Endothelial cell of umbilical vein (primary cell): ENCODE results near the gene ADORA2A. TPM values are rescaled to one million over a fixed set of nuclear protein-coding genes. Genes with fewer than 3 reads are reported as not detected.
A peak's percentile ranks its signal among the peaks of the same experiment; 100 is the strongest.
"Not testable (repeated sequence)": the region's sequence is repeated elsewhere in the genome, so short reads cannot be mapped to it uniquely, and the experiment has no call there.

ENCODE experiments used
- BruUV-seq: library from RNA; stranded (reverse); fragments of 400-500 nt; replicated peaks from 2 replicates; lab custom pipeline; 2021; lab: Mats Ljungman, UMichigan
- CTCF ChIA-PET: fragments of 300-600, 350-600 bp; sonication (Branson Sonifier 250); formaldehyde crosslinking; loops from one replicate; lab custom pipeline; 2021; ENCODE audit warnings: antibody characterized with exemption, inconsistent platforms; lab: Charles Lee
- POLR2A ChIA-PET: fragments of 300-600, 350-600 bp; sonication (Branson Sonifier 250); formaldehyde crosslinking; loops from one replicate; lab custom pipeline; 2021; ENCODE audit warnings: antibody characterized with exemption, inconsistent platforms; lab: Charles Lee
- DNase-seq: peaks from one replicate; pipeline ENCODE4 v3.0.0-alpha.2; 2011; ENCODE audit warnings: low read depth, low spot score
- FAIRE-seq: peaks from 2 replicates; lab custom pipeline; 2011; peaks lifted over from hg19 to GRCh38; lab: Jason Lieb, UNC
- H2AFZ ChIP-seq: 2 replicates; pipeline ENCODE4 v1.6.0; 2012; ENCODE audit warnings: low read depth, low read length, control low read depth, inconsistent platforms
- H3K27ac ChIP-seq: 2 replicates; pipeline ENCODE4 v1.5.1; 2011; ENCODE audit warnings: low read depth, mild to moderate bottlenecking, control low read depth, low read length, moderate library complexity; ENCODE audit not compliant: insufficient read depth
- H3K27me3 ChIP-seq, 2 experiments: 2 replicates each; pipeline versions ENCODE4 v1.6.0 to v1.6.1; 2011; ENCODE audit warnings: low read length in 2 of 2, mixed read lengths in 1 of 2; ENCODE audit not compliant: control insufficient read depth in 2 of 2, insufficient read depth in 2 of 2
- H3K36me3 ChIP-seq, 2 experiments: 2 replicates in 1 of 2; 3 replicates in 1 of 2; pipeline ENCODE4 v1.5.1; 2011; ENCODE audit warnings: low read length in 2 of 2, mild to moderate bottlenecking in 1 of 2, moderate library complexity in 1 of 2; ENCODE audit not compliant: control insufficient read depth in 2 of 2, insufficient read depth in 2 of 2; ENCODE audit errors: extremely low read depth in 1 of 2
- H3K4me1 ChIP-seq: 3 replicates; pipeline ENCODE4 v1.5.1; 2011; ENCODE audit warnings: mild to moderate bottlenecking, low read length; ENCODE audit not compliant: control insufficient read depth, insufficient read depth; ENCODE audit errors: extremely low read depth
- H3K4me2 ChIP-seq: 2 replicates; pipeline ENCODE4 v1.6.1; 2011; ENCODE audit warnings: low read length, control low read depth, mixed read lengths; ENCODE audit not compliant: insufficient read depth
- H3K4me3 ChIP-seq, 3 experiments: fragments of 200-600 bp in 1 of 3; sonication (generic), shearing (Covaris generic) in 1 of 3; replicated peaks in 1 of 3; 2 replicates each; pipeline ENCODE4 v1.5.1; 2011 to 2016; ENCODE audit warnings: control low read depth in 3 of 3, low read length in 3 of 3, mild to moderate bottlenecking in 2 of 3, inconsistent platforms in 1 of 3, low read depth in 1 of 3, moderate library complexity in 1 of 3; ENCODE audit not compliant: insufficient read depth in 1 of 3
- H3K79me2 ChIP-seq: 2 replicates; pipeline ENCODE4 v1.6.0; 2012; ENCODE audit warnings: low read length, inconsistent platforms; ENCODE audit not compliant: control insufficient read depth, insufficient read depth
- H3K9ac ChIP-seq: replicated peaks from 2 replicates; pipeline ENCODE3; 2011; ENCODE audit warnings: low read length, control low read depth; ENCODE audit not compliant: insufficient read depth; ENCODE audit errors: extremely low read depth
- H3K9me1 ChIP-seq: replicated peaks from 3 replicates; pipeline ENCODE4 v1.6.0; 2011; ENCODE audit warnings: mild to moderate bottlenecking, low read length; ENCODE audit not compliant: control insufficient read depth, insufficient read depth; ENCODE audit errors: extremely low read depth
- H3K9me3 ChIP-seq: replicated peaks from 2 replicates; pipeline ENCODE4 v1.5.1; 2012; ENCODE audit warnings: low read length, inconsistent platforms; ENCODE audit not compliant: control insufficient read depth, insufficient read depth
- H4K20me1 ChIP-seq: replicated peaks from 2 replicates; pipeline ENCODE3; 2011; ENCODE audit warnings: mild to moderate bottlenecking, low read length; ENCODE audit not compliant: control insufficient read depth, insufficient read depth; ENCODE audit errors: extremely low read depth
- EZH2 ChIP-seq: IDR thresholded peaks from 2 replicates; pipeline ENCODE4 v1.6.1; 2012; ENCODE audit warnings: borderline replicate concordance, low read depth, mild to moderate bottlenecking, moderate library complexity, low read length, inconsistent platforms; ENCODE audit not compliant: severe bottlenecking
- FOS ChIP-seq: IDR thresholded peaks from 2 replicates; pipeline ENCODE4 v1.6.1; 2011; ENCODE audit warnings: mild to moderate bottlenecking, low read length, moderate library complexity, borderline replicate concordance; ENCODE audit not compliant: insufficient read depth
- GATA2 ChIP-seq: IDR thresholded peaks from 2 replicates; pipeline ENCODE4 v1.7.0; 2011; ENCODE audit warnings: low read depth, mild to moderate bottlenecking, moderate library complexity, mixed read lengths, low read length; ENCODE audit not compliant: insufficient read length, insufficient read depth
- JUN ChIP-seq: IDR thresholded peaks from 2 replicates; pipeline ENCODE4 v1.6.1; 2011; ENCODE audit warnings: borderline replicate concordance, low read depth; ENCODE audit not compliant: insufficient read length, insufficient read depth
- MYC ChIP-seq: IDR thresholded peaks from one replicate; pipeline ENCODE4 v1.6.1; 2011; ENCODE audit warnings: mild to moderate bottlenecking, low read depth, low read length
- POLR2A ChIP-seq: IDR thresholded peaks from 2 replicates; pipeline ENCODE4 v1.6.1; 2012; ENCODE audit warnings: low read depth, mild to moderate bottlenecking, control low read depth, low read length
- POLR2AphosphoS5 ChIP-seq: IDR thresholded peaks from 2 replicates; pipeline ENCODE4 v1.6.1; 2012; ENCODE audit warnings: low read depth, mild to moderate bottlenecking, control low read depth, low read length, moderate library complexity; ENCODE audit not compliant: insufficient read depth
- dilution Hi-C: fragments of 300-500 bp; cut with MboI; formaldehyde crosslinking; loops from one replicate; pipeline ENCODE4 v1.15.0; 2019; ENCODE audit warnings: low sequenced_read_pairs; ENCODE audit not compliant: extremely low pct_ligation_motif_present
- intact Hi-C: fragments of 100-400 bp; cut with micrococcal nuclease; formaldehyde crosslinking; loops from one replicate; pipeline ENCODE4 v1.10.0; 2022
- polyA plus RNA-seq, 4 experiments: library from polyadenylated mRNA; depleted of rRNA in 3 of 4; stranded (reverse) in 3 of 4; unstranded in 1 of 4; fragments of >200 nt; gene quantifications; 2 replicates each; pipeline versions ENCODE4 v1.2.1 to v1.2.3, GENCODE V29; 2011 to 2012; ENCODE audit warnings: missing spikeins in 1 of 4
- total RNA-seq: library from RNA; stranded (reverse); gene quantifications from 2 replicates; pipeline ENCODE4 v1.2.3, GENCODE V29; 2021
- TF ChIP-seq, protein P1 (sequence below), 2 donors: IDR thresholded peaks; 1 replicate in 1 of 2; 2 replicates in 1 of 2; pipeline ENCODE4 v1.5.1; 2011; ENCODE audit warnings: low read length in 2 of 2, mild to moderate bottlenecking in 2 of 2, moderate library complexity in 2 of 2, control low read depth in 1 of 2, inconsistent platforms in 1 of 2, low read depth in 1 of 2; ENCODE audit not compliant: insufficient read depth in 1 of 2; ENCODE audit errors: extremely low read depth in 1 of 2
- TF ChIP-seq, protein P2 (sequence below): IDR thresholded peaks from 2 replicates; pipeline ENCODE4 v1.6.1; 2011; ENCODE audit not compliant: insufficient read depth, insufficient read length

Gene ADORA2A
- total and polyA plus RNA-seq, 2 donors (not counting 3 experiments of a cell fraction or from before 2014, with no cell fraction given): 20.0 to 33.1 TPM

DNA sequence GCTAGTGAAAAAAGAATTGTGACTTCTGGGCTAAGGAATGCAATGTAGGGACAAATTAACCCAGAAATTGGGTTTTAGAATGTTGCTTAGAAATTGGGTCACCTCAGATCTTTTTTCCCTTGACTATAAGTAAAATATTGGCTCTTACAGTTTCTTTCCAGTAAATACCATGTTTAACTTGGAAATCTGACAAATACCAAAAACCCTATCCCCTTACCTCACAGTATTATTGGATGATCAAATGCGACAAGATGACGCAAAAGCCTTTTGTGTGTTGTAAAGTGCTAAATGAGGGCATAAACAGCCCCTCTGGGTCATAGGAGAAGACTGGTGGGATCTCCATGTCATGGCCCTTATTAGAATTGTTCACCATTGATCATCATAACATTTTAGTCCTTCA is 61.6 kb downstream of the ADORA2A start:
- DNase-seq (no peak), FAIRE-seq (peak; percentile 40)
- no TSS peak for BruUV-seq
- H3K36me3 ChIP-seq: no peaks in the 10 kb centered on the region
- intact Hi-C loops (no loop called here), dilution Hi-C loops (no loop called here)
- H3K27me3 ChIP-seq: peaks cover 0 to 4% of the 10 kb centered on the region in 2 experiments
- no peak overlapping the region for H2AFZ ChIP-seq
- no peaks in the 10 kb centered on the region for H4K20me1 ChIP-seq
- H3K27ac ChIP-seq: no peak overlapping the region
- CTCF ChIA-PET: no interaction called here
- no peak overlapping the region for H3K4me2 ChIP-seq
- H3K9ac ChIP-seq: no peak overlapping the region
- H3K9me1 ChIP-seq: no peaks in the 10 kb centered on the region
- TF ChIP-seq EZH2 (no peak), POLR2A (no peak), MYC (no peak), FOS (no peak), JUN (no peak), POLR2AphosphoS5 (no peak), GATA2 (no peak)
- TF ChIP-seq, protein P1, sequence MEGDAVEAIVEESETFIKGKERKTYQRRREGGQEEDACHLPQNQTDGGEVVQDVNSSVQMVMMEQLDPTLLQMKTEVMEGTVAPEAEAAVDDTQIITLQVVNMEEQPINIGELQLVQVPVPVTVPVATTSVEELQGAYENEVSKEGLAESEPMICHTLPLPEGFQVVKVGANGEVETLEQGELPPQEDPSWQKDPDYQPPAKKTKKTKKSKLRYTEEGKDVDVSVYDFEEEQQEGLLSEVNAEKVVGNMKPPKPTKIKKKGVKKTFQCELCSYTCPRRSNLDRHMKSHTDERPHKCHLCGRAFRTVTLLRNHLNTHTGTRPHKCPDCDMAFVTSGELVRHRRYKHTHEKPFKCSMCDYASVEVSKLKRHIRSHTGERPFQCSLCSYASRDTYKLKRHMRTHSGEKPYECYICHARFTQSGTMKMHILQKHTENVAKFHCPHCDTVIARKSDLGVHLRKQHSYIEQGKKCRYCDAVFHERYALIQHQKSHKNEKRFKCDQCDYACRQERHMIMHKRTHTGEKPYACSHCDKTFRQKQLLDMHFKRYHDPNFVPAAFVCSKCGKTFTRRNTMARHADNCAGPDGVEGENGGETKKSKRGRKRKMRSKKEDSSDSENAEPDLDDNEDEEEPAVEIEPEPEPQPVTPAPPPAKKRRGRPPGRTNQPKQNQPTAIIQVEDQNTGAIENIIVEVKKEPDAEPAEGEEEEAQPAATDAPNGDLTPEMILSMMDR (IDR thresholded peaks at IDR 0.05; ENCODE audit: extremely low read depth in 1 of 2, insufficient read depth in 1 of 2, low read depth in 1 of 2, low read length in 2 of 2): no peak
- TF ChIP-seq, protein P2, sequence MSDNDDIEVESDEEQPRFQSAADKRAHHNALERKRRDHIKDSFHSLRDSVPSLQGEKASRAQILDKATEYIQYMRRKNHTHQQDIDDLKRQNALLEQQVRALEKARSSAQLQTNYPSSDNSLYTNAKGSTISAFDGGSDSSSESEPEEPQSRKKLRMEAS: no peak
- H3K4me3 ChIP-seq: no peak overlapping the region
- H3K4me1 ChIP-seq: peaks cover 18% of the 10 kb centered on the region
- H3K9me3 ChIP-seq: no peaks in the 10 kb centered on the region
- no peaks in the 10 kb centered on the region for H3K79me2 ChIP-seq
- POLR2A ChIA-PET: no interaction called here

DNA sequence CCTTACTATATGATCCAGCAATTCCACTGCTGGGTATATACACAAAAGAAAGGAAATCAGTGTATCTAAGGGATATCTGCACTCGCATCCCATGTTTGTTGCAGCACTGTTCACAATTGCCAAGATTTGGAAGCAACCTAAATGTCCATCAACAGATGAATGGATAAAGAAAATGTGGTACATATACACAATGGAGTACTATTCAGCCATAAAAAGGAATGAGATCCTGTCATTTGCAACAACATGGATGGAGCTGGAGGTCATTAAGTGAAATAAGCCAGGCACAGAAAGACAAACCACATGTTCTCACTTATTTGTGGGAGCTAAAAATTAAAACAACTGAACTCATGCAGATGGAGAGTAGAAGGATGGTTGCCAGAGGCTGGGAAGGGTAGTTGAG is 62.0 kb downstream of the ADORA2A start:
- H4K20me1 ChIP-seq, H3K36me3 ChIP-seq, H3K79me2 ChIP-seq, H3K9me1 ChIP-seq, FAIRE-seq, intact Hi-C loops, H3K4me2 ChIP-seq, H3K9me3 ChIP-seq, DNase-seq, H3K27me3 ChIP-seq, H2AFZ ChIP-seq, dilution Hi-C loops, CTCF ChIA-PET, BruUV-seq, H3K4me3 ChIP-seq, POLR2A ChIA-PET, H3K27ac ChIP-seq, H3K9ac ChIP-seq: not testable (repeated sequence)
- H3K4me1 ChIP-seq: peaks cover 19% of the 10 kb centered on the region
